ENCODE data around the gene TNS4. TPM values are rescaled to one million over a fixed set of nuclear protein-coding genes. Genes with fewer than 3 reads are reported as not detected.

The TNS4 gene
- total RNA-seq, 2 donors from 2014 or later = not detected

DNA sequence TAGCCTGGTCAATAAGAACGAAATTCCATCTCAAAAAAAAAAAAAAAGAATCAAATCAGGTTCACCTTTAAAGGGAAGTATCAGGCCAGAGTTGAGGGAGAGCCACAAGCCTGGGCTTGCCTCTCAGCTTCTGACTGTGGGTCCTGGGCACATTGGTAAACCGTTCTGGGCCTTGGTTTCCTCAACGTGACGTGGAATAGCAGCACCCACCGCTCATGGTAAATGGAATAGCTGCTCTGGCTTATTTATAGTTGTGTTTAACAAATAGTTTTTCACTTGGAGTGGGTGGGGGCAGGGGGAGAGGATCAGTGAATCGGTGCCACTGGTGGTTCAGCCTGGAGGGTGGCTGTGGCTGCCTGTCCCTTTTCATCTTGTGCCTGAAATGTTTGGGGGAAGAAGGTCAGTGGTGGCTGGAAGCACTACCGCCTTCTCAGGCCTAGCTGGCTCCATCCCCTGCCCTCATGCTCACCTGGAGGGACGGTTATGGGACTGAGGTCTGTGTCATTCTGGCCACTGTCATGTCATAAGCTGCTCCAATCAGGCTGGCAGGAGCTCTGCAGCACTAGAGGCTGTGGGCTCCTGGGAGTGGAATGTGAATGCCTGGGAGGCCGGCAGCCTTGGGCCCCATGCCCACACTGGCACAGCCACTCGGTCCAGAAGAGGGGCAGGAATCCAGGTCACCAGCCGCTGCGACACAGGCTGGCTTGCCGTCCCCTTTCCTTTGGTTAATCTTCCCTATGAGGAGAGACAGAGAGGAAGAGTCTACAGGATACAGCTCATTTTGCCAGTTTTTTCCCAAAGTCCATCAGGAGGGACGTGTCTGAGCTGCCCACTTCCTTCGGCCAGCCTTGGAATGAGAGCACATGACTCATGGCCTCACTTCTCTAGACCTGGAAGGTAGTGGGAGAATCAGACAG lies 36.9 kb upstream of the TNS4 start:
- peak; percentile 29 to 64 for ATAC-seq
- intact Hi-C loops (cut with DNase I) = no loop called here
- DNase-seq = peak; percentile 78

DNA sequence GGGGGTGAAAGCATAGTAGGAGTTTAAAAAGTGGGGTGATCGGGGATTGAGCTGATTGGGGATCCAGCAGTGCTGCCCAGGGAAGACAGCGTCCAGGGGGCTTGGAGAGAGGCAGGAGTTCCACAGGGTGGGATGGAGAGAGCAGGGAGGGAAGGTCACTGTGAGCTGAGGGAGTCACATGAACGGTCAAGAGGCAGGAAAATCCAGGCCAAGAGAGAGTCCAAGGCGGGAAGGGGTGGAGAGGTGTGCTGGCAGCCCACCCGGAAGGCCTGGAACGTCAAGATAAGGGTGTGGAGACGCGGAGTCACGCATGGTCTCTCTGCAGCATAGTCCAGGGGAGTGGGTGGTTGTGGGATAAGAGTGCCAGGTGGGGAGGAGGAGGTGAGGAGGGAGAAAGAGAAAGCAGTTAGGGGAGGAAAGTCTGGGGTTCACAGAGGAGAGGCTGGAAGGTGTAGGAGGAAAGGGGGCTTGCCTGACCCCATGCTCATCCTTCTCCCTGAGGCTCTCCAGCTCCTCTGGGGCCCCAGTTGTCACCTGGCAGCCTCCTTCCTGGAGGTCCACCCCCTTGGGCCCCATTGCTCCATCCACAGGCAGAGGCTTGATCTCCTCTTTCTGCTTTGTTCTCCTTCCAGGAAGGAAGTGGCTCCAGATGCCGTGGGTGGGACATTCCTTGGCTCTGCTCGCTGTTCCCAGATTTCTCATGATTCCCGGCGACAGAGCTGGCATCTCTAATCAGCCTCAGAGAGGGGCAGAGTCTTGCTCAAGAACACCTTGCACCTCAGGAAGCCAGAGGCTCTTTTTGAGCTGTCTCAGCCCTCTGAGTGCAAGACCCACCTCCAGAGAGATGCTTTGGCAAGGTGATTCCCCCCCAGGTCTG lies 35.1 kb upstream of the TNS4 start:
- peak; percentile 81 for DNase-seq
- intact Hi-C loops (cut with DNase I) = loop anchor here in 1 of 2 donors (1.0 kb wide), 1 partner anchor 22 kb away; no protein-coding TSS in a partner anchor

DNA sequence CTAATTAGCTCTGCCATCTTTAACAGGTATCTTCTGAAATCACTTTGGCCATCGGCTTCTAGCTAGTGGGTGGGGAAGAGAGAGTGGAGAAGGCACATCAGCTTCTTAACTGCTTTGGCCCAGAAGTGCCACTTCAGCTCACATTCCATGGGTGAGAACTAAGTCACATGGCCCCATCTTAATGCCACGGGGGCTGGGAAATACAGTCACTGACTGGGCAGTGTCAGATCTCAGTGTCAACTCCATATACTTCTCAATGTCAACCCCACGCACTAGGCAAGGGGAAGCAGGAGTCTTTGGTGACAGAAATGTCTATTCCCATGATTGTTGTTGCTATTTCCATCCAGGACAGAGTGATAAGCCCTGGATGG lies 34.5 kb upstream of the TNS4 start:
- ATAC-seq (peak in 1 of 2 donors; percentile 2), DNase-seq (peak; percentile 30)
- intact Hi-C loops (cut with DNase I) = loop anchor here in 1 of 2 donors (1.0 kb wide), 1 partner anchor 22 kb away; no protein-coding TSS in a partner anchor

More for the DNA sequence above, 35.1 kb upstream of the TNS4 start:
- ATAC-seq = peak; percentile 12 to 42

DNA sequence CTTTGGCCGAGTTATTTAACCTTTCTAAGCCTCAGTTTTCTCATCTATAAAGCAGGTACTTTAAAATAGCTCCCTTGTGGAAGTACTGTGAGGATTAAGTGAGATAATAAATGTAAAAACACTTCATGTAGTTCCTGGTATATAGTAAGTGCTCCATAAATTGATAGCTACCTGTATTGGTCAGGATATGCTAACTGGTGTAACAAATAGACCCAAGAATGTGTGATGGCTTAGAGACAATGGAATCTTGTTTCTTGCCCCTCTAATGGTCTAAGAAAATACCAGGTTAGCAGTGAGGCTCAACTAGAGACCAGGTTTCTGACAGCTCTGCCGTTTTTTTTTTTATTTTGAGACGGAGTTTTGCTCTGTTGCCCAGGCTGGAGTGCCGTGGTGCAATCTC lies 34.0 kb upstream of the TNS4 start:
- intact Hi-C loops (cut with DNase I) = no loop called here
- DNase-seq = no peak
- no peak for ATAC-seq

DNA sequence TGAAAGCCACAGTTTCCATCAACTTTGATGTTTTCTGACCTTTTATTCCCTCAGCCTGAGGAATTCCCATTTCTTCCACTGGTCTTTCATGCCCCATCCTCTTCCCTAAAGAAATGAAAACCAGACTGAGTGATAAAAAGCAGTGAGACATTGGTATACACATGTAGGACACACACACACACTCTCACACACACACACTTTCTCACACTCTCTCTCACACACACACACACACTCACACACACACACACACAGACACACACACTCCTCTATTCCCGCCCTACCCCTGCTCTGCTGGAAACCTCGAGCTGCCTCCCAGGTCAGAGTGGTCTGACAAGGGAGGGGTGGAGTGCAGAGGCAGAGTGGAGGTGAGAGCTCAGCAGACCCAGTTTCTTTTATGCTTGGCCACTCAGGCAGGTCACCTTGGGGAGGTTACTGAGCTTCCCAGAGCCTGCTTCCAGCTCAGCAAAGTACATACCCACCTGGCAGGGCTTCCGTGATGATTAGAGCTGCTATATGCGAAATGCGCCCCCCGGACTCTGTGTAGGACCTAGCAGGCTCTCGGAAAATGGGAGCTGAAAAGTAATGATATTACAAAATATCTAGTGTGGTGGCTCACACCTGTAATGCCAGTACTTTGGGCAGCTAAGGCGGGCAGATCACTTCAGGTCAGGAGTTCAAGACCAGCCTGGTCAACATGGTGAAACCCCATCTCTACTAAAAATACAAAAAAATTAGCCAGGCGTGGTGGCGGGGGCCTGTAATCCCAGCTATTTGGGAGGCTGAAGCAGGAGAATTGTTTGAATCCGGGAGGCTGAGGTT lies 33.2 kb upstream of the TNS4 start:
- ATAC-seq (no peak), DNase-seq (peak; percentile 20)
- intact Hi-C loops (cut with DNase I) = loop anchor here (5.0 kb wide), 2 partner anchors 92 to 232 kb away; partner anchors contain the start of gene IGFBP4 (in 2 of the 2)

DNA sequence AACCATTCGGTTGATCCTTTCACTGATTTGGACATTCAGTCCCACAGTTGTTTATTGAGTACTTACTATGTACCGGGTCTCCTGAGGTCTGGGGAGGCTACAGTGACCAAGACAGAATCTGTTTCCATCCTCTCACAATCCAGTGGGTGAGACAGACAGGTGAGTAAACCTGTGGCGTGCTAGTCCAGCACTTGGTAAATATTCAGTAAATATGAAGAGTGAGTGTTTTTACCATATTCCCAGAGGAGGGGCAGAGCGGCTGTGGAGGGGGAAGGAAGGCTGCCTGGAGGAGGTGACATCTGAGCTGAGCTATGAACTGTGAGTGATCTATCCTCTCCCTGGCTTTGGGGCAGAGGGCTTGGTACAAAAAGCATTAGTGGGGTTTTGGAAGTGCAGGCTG lies 32.5 kb upstream of the TNS4 start:
- intact Hi-C loops (cut with DNase I) = loop anchor here (1.0 to 5.0 kb wide), 4 partner anchors 92 to 232 kb away; partner anchors contain the start of gene IGFBP4 (in 2 of the 2)
- DNase-seq (peak; percentile 8), ATAC-seq (no peak)

DNA sequence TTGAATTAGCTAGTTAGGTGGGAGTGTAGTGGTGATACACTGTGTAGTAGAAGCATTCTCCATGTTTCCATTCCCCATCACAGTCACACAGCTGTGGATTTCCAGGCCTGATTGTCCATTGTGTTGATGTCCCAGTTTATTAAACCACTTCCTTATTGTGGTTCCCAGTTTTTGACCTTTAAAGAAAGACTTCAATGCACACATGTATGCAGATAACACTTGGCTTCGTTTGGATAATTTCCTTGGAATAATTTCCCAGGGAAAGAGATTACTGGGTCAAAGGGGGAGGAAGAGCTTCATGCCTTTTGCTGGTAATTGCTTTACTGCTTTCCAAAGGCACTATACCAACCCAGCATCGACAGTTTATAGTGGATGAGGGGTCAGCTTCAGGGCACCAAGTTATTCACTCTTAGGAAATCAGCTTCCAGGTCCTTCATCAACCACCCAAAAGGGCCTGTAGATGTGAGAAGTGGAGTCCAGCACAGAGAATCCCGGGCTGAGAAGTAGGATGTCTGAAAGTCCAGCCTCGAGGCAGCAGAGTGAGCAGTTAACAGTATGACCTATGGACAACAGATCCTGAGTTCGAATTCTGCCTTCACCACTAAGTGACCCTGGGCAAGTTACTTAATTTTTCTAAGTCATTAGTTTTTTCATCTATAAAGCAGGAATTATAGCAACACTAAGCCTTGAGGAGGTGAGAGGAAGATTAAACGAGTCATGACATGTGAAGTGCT lies 31.3 kb upstream of the TNS4 start:
- ATAC-seq = peak; percentile 2 to 28
- peak; percentile 13 for DNase-seq
- intact Hi-C loops (cut with DNase I) = loop anchor here (1.0 to 5.0 kb wide), 4 partner anchors 90 to 230 kb away; partner anchors contain the start of gene IGFBP4 (in 2 of the 2)

DNA sequence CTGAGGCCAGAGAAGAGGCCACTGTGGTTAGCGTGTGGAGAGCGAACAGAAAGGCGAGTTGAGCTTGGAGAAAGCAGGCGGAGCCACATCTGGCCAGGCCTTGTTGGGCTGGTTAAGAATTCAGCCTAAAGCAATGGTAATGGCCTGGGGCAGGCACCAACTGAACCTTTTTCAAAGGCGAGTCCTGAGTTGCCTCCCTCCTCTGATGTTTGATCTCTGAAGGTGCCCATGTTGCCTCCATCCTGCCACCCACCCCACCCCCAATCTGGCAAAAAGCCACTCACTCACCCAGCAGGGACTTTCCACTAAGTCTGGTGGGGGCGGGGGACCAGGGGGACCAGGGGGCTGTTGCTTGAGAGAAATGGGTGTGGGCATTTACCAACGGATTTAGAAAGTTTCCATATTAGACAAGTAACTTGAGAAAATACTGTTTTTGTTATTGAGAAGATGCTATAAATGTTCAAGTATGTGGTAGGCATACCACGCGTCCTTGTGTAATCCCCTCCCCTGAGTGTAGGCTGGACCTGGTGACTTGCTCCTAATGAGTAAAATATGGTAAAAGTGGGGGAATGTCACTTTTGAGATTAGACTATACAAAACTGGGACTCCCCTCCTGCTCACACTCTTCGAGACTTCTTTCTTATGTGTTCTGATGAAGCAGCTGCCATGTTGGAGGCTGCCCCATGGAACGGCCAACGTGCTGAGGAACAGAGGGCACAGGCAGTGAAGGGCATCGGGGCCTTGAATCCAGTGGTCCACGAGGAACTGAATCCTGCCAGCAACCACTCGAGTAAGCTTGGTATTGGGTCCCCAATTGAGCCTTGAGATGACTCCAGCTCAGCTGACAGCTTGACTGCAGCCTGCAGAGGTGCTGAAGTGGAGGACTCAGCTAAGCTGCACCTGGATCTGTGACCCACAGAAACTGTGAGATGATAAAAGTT lies 29.9 kb upstream of the TNS4 start:
- DNase-seq (peak; percentile 23), ATAC-seq (no peak)
- intact Hi-C loops (cut with DNase I) = loop anchor here (5.0 kb wide), 2 partner anchors 89 to 229 kb away; partner anchors contain the start of gene IGFBP4 (in 2 of the 2)

DNA sequence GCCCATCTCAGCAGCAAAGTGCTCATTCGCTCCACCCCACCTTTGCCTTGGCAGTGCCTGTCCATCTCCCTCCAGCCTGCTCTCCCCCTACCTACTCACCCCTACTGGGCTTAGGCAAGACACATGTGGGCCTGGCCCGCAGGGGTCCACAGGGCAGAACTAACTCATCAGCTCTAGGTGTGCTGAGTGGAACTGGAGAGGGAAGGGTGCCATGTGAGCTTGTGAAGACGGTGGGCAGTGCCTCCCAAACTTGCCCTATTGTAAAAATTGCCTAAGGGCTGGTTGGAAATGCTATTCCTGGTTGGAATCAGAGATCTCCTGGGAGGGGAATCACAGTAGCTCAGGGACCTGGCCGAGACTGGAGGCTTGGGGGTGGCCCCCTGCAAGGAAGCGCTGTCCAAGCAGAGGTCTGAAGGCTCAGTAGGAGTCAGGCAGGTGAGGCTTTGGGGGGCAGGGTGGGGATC lies 29.1 kb upstream of the TNS4 start:
- peak; percentile 11 for DNase-seq
- intact Hi-C loops (cut with DNase I) = loop anchor here (5.0 kb wide), 2 partner anchors 88 to 228 kb away; partner anchors contain the start of gene IGFBP4 (in 2 of the 2)

DNA sequence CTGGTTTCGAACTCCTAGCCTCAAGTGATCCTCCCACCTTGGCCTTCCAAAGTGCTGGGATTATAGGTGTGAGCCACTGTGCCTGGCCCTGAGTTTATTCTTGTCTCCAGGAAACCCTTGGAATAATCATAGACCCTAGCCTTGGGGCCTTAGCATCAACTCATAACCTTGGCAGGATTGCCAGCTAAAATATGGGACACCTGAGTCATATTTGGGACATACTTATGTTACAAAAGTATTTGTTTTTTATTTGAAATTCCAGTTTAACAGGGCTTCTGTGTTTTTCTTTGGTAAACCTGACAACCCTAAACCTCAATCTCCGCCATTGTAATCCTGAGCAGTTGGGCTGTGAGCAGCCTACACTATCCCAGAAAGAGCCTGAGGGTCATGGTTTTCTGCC lies 28.6 kb upstream of the TNS4 start:
- intact Hi-C loops (cut with DNase I) = loop anchor here (5.0 to 10.0 kb wide), 3 partner anchors 88 to 228 kb away; partner anchors contain the start of gene IGFBP4 (in 2 of the 2)
- no peak for DNase-seq

More for the DNA sequence above, 29.1 kb upstream of the TNS4 start:
- no peak for ATAC-seq

DNA sequence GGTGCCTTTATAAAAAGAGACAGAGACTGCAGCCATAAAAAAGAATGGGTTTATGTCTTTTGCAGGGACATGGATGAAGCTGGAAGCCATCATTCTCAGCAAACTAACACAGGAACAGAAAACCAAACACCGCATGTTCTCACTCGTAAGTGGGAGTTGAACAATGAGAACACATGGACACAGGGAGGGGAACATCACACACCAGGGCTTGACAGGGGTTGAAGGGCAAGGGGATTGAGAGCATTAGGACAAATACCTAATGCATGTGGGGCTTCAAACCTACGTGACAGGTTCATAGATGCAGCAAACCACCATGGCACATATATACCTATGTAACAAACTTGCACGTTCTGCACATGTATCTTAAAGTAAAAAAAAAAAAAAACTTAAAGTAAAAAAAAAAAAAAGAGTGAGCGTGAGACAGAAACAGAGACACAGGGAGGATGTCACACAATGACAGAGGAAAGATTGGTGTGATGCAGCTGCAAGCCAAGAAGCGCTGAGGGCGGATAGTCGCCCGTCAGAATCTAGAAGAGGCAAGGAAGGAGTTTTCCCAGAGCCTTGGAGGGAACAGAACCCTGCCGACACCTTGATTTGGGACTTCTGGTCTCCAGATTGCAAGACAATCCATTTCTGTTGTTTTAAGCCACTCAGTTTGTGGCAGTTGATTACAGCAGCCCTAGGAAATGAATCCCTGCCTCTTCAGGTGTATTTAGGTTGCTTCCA lies 27.4 kb upstream of the TNS4 start:
- intact Hi-C loops (cut with DNase I) = loop anchor here in 1 of 2 donors (10.0 kb wide), 1 partner anchor 134 kb away; no protein-coding TSS in a partner anchor
- ATAC-seq (no peak), DNase-seq (no peak)

More for the DNA sequence above, 28.6 kb upstream of the TNS4 start:
- ATAC-seq = no peak

DNA sequence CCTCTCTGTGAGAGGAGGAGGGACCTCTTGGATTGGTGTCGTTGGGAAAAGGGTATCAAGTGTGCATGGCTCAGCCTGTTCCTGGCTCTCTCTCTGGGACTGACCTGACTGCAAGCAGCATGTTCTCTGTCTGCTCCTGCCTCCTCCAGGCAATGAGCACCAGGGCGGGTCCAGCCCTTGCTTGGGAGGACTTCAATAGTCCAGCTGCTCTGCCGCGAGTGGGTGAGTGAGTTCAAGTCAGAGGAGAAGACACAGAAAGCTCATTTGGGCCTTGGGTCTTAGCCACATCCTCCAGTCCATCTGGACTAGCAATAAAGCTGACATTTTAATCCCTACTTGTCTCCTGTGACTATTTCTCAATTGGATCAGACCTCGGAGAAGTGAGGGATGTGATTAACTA lies 25.2 kb upstream of the TNS4 start:
- intact Hi-C loops (cut with DNase I) = loop anchor here in 1 of 2 donors (10.0 kb wide), 1 partner anchor 132 kb away; no protein-coding TSS in a partner anchor
- DNase-seq = peak; percentile 62
- peak; percentile 30 to 80 for ATAC-seq

DNA sequence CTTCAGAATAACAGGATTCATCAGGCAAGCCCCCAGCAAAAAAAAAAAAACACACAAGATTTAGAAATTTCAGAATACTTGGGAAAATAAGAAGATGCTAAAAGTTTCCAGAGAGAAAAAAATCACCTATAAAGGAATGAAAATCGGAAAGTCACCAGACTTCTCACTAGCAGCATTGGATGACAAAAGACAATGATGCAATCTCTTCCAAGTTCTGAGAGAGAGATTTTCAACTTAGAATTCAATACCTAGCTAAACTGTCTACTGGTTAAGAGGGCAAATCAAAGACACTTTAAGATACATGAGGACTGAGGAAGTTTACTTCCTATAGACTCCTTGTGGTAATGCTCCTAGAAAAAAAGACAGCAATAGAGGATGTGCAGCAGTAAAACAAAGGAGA lies 23.9 kb upstream of the TNS4 start:
- ATAC-seq (no peak), DNase-seq (no peak)
- intact Hi-C loops (cut with DNase I) = loop anchor here in 1 of 2 donors (10.0 kb wide), 1 partner anchor 130 kb away; no protein-coding TSS in a partner anchor

DNA sequence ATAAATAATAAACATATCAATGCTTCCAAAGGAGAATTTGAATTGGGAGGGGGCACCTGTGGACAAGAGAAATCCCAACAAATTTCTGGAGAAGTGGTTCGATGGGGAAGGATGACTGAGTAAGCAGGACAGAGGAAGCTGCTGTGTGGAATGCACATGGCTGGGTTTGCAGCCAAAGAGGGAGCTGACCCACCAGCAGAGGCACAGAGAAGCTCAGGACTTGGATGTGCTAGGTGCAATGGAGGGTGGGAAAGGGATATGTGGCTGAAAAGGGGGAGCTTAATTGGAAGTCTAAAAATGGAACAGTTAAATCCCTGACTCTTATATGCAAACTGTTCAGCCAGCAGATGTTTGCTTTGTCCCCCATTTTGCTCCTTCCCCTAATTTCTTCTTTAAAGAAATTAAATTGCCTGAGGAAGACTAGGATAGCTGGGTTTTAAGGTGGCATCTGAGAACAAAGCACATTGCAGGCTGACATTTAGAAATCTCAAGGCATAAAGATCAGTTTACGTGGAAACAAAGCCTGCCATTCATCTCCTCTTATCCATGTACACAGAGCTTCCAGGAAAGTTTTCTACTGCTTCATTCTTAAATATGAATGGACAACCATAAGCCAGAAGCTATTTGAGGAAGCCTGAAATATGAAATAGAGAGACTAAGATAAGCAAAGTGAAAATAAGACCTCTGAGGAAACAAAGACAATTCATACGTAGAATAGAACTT lies 23.0 kb upstream of the TNS4 start:
- intact Hi-C loops (cut with DNase I) = loop anchor here in 1 of 2 donors (10.0 kb wide), 1 partner anchor 130 kb away; no protein-coding TSS in a partner anchor
- DNase-seq (no peak), ATAC-seq (no peak)

DNA sequence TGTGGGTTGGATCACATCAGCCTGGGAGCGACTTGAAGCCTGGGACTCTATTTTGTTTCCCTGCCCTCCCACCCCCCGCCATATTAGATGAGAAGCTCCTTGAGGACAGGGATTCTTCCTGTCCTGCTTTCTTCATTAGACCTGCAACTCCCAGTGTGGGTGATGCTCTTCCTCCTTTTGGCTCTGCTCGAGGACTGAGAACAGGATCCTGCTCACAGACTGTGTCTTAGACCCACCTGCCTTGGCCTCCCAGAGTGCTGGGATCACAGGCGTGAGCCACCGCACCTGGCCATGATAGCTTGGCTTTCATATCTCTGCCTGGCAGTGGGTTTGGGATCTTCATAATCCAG lies 21.5 kb upstream of the TNS4 start:
- intact Hi-C loops (cut with DNase I) = loop anchor here in 1 of 2 donors (10.0 kb wide), 1 partner anchor 128 kb away; no protein-coding TSS in a partner anchor
- DNase-seq = no peak
- ATAC-seq = no peak

Measured in left cardiac atrium (tissue), 4 donors.